Head of caudate nucleus (tissue), 42 donors: Measurements from ENCODE around the gene AMIGO3.
"Not testable (repeated sequence)": the region's sequence is repeated elsewhere in the genome, so short reads cannot be mapped to it uniquely, and the experiment has no call there.

Experiments used
- DNase-seq, 42 donors: peaks; one replicate each; pipeline versions ENCODE4 v3.0.0 to v3.0.0-alpha.2; 2020 to 2021; ENCODE audit warnings: mixed read lengths in 7 of 42
- intact Hi-C: fragments of 100-400 bp; cut with DNase I; formaldehyde crosslinking; loops from one replicate; pipeline ENCODE4 v1.15.0; 2022

AMIGO3 gene

DNA sequence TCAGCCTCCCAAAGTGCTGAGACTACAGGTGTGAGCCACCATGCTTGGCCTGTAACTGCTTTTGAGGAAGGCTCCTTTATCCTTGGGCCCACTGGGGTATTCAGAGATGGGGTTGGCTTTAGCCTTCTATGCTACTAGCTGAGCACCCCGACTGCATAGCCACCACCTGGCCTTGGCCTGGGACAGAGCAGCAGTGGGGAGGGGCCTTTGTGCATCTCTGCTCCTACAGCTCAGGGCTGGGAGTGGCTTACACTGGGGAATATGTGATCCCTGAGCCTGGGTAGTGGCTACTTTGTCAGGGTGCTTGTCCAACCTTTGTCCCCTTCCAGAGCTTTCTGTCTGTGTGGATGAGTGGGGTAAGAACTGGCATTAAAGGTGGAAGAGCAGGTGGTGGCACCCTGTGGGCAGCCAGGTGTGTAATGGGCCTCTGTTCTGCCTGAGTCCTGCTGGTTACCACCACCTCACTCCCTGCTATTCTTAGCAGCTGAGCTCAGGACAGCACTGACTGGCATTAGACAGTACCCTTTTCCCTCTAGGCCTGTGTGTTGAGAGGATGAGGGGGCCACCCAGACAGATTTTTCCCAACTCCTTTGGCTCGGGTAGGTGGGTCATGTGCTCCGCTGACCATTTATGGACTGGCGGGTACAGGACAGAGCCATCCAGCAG, 24.0 kb downstream of the AMIGO3 start:
- intact Hi-C loops, DNase-seq: not testable (repeated sequence)

DNA sequence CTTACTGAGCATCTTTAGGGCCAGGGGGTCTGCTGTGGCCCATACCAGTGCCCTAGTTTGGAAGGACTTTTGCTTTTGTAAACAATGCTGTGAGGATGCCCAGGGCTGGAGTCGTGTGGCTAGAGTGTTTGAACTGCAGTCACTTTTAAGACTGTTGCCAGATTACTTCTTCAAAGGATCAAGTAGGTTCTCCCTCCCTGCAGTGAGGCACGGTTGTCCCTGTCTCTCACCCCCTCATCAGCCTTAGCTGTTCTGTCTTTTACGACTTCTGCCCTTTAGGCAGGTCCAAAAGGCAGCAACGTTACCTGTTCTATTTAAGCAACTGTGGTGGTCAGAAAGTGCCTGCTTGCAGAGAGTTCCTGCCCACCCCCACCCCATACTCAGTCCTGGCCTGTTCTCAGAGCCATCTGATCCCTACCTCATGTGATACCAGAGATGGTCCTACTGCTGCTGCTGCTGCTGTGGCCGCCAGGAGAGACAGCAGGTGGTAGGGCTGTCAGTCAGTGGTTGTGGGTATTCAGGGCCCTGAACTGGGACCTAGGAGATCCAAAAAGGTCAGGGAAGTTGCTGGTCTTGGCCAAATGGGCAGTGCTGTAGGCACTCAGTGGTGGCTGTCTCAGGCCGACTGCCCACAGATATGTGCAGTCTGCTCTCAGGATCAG, 24.9 kb downstream of the AMIGO3 start:
- DNase-seq, intact Hi-C loops: not testable (repeated sequence)

GRCh38 chr3:49691481-49691880, 28.0 kb downstream of the AMIGO3 start:
- intact Hi-C loops, DNase-seq: not testable (repeated sequence)

DNA sequence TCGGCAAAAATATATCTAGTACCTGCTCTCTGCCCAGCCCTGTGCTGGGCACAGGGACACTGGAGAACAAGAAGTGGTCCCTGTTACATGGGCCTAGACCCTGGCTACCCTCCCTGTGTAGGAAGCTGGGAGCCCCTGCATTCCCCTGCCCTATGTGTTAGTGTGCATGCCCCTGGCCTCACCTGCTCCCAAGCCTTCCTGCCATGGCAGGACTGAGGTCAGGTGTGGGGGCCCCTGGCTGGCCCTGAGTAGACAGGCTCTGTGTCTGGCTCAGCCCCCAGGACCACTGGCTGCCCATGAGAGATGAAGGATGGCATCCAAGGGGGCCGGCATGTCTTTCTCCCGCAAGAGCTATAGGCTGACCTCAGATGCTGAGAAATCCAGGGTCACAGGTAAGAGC, 28.6 kb downstream of the AMIGO3 start:
- intact Hi-C loops, DNase-seq: not testable (repeated sequence)

DNA sequence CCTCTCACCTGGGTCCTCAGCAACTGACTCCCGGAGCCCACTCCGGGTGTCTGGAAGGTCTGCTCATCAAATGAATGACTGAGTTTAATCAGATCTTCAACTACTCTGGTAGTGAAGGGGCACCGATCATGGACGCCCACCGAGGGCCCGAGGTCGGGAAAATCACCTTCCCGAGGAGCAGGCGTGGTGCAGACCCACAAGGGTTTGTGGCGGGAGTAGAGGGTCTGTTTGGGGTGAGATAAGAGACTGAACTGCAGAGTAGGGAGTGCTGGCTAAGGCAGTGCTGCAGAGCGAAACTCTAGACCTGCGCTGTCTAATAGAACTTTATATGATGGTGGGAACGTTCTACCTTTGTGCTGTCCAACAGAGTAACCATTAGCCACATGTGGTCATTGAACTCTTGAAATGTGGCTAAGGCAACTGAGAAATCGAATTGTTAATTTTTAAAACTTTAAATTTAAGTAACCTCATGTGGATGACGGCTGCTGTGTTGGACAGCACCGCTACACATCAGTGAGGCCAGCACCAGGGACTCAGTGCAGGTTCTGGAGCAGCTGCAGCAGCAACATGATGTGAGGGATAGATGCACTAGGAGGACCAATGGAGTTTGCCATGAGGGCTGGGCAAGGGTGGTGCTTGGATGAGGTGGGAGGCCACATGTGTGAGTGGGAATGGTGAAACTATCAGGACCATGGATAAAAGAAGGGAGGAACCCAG, 29.4 kb downstream of the AMIGO3 start:
- DNase-seq, intact Hi-C loops: not testable (repeated sequence)

DNA sequence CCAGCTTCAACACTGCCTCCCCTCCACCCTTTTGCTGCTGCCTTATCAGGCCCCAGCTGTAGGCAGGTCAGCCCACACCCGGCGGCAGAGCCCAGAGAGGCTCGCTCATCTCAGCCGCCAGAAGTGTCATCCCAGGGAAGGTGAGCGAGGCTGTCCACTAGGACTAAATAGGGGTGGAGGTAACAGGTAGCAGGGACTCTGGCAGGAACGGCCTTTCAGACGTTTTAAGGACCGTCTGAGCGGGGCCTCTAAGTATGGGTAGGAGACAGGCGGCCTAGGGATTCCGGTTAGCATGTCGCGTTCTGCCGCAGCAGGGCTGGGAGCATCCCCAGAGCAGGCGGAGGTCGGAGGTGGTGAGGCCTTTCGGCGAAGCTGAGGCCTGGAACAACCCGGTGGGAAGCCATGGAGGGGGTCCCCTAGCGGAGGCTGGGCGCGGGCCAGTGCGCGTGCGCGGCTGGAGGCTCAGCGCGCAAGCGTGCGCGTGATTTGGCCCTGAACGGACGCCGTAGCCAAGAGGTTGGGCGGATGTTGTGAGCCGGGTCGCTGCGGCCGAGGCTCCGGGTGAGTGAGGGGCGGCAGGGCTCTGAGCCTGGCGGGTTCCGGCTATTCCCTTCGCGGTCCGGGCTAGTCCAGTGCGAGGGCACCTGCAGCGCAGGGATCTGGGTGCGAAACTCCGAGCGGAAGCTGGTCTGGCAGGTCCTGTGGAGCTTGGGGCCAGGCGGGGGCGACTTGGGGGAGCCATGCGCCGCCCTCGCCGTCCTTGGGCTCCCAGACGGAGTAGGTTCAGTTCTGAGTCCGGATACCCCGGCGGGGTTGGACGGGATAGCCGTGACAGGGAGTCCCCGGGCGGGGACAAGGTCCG, 30.2 kb downstream of the AMIGO3 start, which contains the start of the genes MST1 and RNF123:
MST1 (minus strand) TSS at position 429 of the 862 bp plus-strand sequence. CDS start 783 bp downstream, outside the sequence.
RNF123 (plus strand) TSS at position 512 of the 862 bp plus-strand sequence. CDS start 1,609 bp downstream, outside the sequence.
- peak; percentile 45 to 95 (median 85) for DNase-seq
- intact Hi-C loops = no loop called here

DNA sequence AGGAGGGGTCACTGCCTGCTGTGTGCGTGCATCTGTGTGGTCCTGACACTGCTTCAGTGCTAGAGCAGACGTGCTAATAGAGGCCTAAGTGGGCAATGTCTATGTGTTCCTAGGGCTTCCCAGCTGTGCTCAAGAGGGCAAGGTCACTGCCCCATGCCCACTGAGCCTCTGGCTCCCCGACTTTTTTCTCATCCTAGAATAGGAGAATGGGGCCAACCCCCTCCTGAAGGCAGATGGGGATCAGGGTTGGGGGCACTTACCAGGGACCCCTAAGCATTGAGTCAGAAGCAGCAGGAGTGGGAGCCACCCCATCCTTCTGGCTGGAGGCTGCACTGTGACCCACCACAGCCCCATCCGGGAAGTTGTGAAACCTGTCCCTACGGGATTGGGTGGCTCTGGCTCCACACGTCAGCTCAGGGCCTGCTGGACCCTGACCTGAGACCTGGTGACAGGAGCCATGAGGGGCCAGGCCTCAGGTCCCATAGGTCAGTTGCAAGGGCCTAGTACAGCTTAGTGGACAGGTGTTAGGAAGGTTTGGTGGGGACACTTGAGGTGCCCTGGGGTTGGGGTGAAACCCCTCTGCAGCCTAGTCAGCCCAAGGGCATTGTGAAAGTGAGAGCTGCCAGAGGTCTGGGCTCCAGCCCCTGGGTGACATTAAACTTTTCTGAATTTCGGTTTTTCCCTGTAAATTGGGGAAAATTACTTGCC, 31.0 kb downstream of the AMIGO3 start:
- intact Hi-C loops = not testable (repeated sequence)
- DNase-seq = peak in 1 of 42 donors; percentile 27

DNA sequence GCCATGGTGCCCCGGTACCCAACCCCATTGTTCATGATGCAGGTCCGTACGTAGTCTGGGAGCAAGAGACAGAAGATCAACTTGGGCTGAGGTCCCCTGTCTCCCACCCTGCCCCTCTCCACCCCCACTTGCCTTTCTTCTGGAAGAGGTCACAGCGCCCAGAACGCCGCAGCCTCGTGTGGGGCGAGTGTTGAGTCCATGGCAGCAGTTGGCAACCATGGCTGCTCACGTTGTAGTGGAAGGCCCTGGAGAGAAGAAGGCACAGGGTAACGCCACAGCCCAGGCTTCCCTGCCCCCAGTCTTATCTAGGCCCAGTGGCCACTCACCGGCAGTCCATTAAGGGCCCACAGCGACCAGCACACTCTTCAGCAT, 32.1 kb downstream of the AMIGO3 start:
- DNase-seq, intact Hi-C loops: not testable (repeated sequence)

GRCh38 chr3:49686769-49687423, 32.6 kb downstream of the AMIGO3 start:
- DNase-seq = peak in 7 of 42 donors; percentile 23 to 45 (median 35)

GRCh38 chr3:49686346-49686745, 33.1 kb downstream of the AMIGO3 start:
- intact Hi-C loops = not testable (repeated sequence)

More at GRCh38 chr3:49686769-49687423, 32.6 kb downstream of the AMIGO3 start:
- intact Hi-C loops = not testable (repeated sequence)

DNA sequence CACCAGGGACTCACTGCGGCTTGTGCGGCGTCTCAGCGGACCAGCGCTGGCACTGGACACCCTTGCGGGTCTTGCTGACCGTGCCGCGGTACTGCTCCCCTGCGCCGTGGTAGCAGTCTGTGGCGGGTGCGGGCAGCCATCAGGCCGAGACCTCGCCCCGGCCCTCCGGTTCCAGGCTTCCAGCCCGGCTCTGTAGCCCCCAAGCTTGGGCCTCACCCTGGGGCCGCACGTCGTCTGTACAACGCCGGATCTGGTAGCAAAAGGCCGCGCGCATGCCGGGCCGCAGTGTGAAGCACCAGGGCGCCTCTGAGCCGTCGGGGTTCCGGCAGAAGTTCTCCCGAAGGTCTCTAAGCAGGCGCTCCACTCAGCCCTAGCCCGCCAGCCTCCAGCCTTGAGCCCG, 33.6 kb downstream of the AMIGO3 start:
- intact Hi-C loops, DNase-seq: not testable (repeated sequence)

More at GRCh38 chr3:49686346-49686745, 33.1 kb downstream of the AMIGO3 start:
- DNase-seq = peak in 3 of 42 donors; percentile 25 to 45 (median 40)

- intact Hi-C loops, DNase-seq: not testable (repeated sequence)
These were observed 34.4 kb downstream of the AMIGO3 start for GRCh38 chr3:49685103-49685502.

DNA sequence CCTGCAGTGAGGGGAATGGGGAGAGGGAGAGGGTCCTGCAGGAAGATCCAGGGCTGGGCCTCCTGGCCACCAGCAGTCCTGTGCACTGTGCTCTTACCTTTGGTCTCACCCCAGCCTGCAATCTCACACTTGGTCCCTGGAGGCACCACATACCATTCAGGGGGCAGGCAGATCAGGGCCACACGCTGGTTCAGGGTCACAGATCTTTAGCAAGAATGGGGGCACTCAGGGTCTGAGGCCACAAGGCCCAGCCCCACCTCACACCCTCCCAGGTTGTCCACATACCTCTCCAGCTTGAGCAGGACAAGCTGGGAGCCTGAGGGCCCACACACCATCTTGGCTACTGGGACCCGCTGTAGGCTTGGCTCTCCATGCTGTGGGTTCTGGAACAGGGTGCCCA, 35.0 kb downstream of the AMIGO3 start:
- DNase-seq, intact Hi-C loops: not testable (repeated sequence)

DNA sequence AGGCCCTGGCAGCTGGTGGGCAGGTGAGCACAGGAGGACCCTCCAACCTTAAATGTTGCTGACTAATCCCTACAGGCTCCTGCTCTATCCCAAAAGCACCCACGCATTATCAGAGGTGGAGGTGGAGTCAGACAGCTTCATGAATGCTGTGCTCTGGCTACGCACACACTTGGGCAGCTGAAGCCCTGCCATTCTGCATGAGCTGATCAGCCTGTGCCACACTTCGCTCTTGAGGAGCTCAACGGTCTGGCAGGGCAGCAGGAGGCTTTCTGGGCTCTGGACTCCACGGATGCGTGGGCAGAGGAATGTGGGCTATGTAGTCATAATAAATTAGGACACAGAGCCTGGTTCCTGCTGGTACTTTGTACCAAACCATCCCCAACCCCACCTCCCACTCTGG, 36.3 kb downstream of the AMIGO3 start:
- intact Hi-C loops = no loop called here
- DNase-seq = peak in 36 of 42 donors; percentile 18 to 89 (median 56)

GRCh38 chr3:49681543-49681942, 37.9 kb downstream of the AMIGO3 start:
- DNase-seq = no peak
- intact Hi-C loops = no loop called here

DNA sequence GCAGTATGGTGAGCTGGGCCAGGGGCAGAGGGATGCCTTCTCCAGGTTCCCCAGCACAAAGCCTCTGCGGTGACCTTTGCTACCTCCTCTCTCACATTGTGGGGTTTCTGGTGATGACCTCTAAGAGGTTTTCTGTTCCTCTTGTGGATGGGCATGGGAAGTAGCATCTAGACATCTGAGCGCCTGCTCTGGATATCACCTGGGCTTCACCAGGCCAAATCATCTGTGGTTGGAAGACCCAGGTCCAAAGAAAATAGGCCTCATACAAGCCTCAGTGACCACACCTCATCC, 38.3 kb downstream of the AMIGO3 start:
- no peak for DNase-seq
- intact Hi-C loops = no loop called here

DNA sequence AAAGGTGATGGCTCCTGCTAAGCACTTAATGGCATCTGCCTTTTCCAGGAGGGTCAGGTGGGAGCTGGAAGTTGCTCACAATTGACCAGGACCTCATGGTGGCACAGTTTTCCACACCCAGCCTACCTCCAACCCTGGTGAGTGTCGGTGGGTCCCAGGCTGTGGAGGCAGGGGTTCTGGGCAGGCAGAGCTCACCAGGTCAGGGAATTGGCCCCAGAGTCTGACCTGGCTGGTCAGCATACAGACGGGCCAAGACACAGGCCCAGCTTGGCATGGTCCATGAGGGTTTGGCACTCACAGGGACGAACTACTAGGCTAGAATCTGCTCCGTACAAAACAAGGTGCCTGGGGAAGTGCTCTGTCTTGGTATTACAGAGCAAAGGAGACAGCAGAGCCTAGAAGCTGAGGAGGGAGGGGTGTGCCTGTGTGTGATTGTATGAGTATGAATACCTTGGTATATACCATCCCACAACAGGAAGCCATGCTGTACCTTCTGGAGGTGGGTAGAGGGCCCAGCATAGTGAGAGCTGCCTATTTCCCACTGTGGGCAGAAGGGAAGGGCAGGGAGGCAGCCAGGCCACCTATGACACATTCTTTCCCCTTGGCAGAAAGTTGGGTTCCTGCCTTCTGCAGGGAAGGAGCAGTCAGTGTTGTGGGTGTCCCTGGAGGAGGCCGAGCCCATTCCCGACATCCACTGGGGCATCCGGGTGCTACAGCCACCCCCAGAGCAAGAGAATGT, 38.8 kb downstream of the AMIGO3 start:
- intact Hi-C loops = no loop called here
- DNase-seq = peak in 29 of 42 donors; percentile 12 to 80 (median 52)
